Heart left ventricle (tissue), 16 donors: Measurements from ENCODE around the gene TBCK. TPM values are rescaled to one million over a fixed set of nuclear protein-coding genes. Genes with fewer than 3 reads are reported as not detected.

Experiments used
- ATAC-seq, 4 donors: fragments of 200-7000 bp; cut with Tn5 transposase; one replicate each; pipeline ENCODE4 v1.9.1; 2020 to 2022; ENCODE audit warnings: moderate library complexity in 4 of 4, mild to moderate bottlenecking in 3 of 4, moderate number of reproducible peaks in 1 of 4
- DNase-seq, 5 donors: peaks; one replicate each; pipeline ENCODE4 v3.0.0-alpha.2; 2020
- H3K27ac ChIP-seq, 12 donors: fragments of 200-600 bp; sonication (generic) in 4 of 12; one replicate each; pipeline versions ENCODE4 v1.5.0 to v1.8.0; 2016 to 2022; ENCODE audit warnings: mild to moderate bottlenecking in 2 of 12
- H3K27me3 ChIP-seq, 9 donors: fragments of 200-600 bp; sonication (generic) in 2 of 9; one replicate each; pipeline versions ENCODE4 v1.5.1 to v1.8.0; 2016 to 2022; ENCODE audit warnings: mild to moderate bottlenecking in 3 of 9
- H3K36me3 ChIP-seq, 9 donors: fragments of 200-600 bp; sonication (generic) in 2 of 9; one replicate each; pipeline versions ENCODE4 v1.5.0 to v1.8.0; 2018 to 2022; ENCODE audit warnings: mild to moderate bottlenecking in 2 of 9
- H3K4me1 ChIP-seq, 12 donors: fragments of 200-600 bp; sonication (generic) in 4 of 12; one replicate each; pipeline versions ENCODE4 v1.5.0 to v1.8.0; 2016 to 2022; ENCODE audit warnings: mild to moderate bottlenecking in 3 of 12
- H3K4me3 ChIP-seq, 12 donors: fragments of 200-600 bp; sonication (generic) in 4 of 12; one replicate each; pipeline versions ENCODE4 v1.5.0 to v1.8.0; 2017 to 2022; ENCODE audit warnings: mild to moderate bottlenecking in 9 of 12, moderate library complexity in 4 of 12
- H3K9me3 ChIP-seq, 12 donors: fragments of 200-600 bp; sonication (generic) in 4 of 12; one replicate each; pipeline versions ENCODE4 v1.5.0 to v1.8.0; 2016 to 2022; ENCODE audit warnings: mild to moderate bottlenecking in 1 of 12
- POLR2A ChIP-seq, 2 donors: fragments of 450-650 bp; IDR thresholded peaks; one replicate each; pipeline ENCODE4 v1.6.1; 2017; ENCODE audit warnings: antibody characterized with exemption in 2 of 2, mild to moderate bottlenecking in 2 of 2, moderate library complexity in 2 of 2
- WGBS, 4 donors: extraction: QIAGEN DNeasy Blood & Tissue Kit in 2 of 4; methylation state at CpG; one replicate each; pipeline versions ENCODE4 v1.1.5 to v1.1.7; 2013 to 2018; 5-methylcytosine and 5-hydroxymethylcytosine counted together
- intact Hi-C, 10 donors: fragments of 100-400 bp; cut with DNase I; formaldehyde crosslinking; loops; one replicate each; pipeline versions ENCODE4 v1.11.1 to v1.14.2; 2022
- polyA plus RNA-seq, 2 donors: library from polyadenylated mRNA; stranded (reverse); fragments of 200-250 nt; gene quantifications; one replicate each; pipeline ENCODE4 v1.2.3, GENCODE V29; 2013
- total RNA-seq, 9 donors: library from RNA; depleted of rRNA in 2 of 9; stranded (reverse); fragments of >200 nt in 2 of 9; fragmentation: NEBNext Ultra II Directional in 3 of 9; extraction: Animal tissue kit (Norgen Biotek cat#: 25700) in 3 of 9; gene quantifications; one replicate each; pipeline versions ENCODE4 v1.1.0 to v1.2.4, GENCODE V29; 2016 to 2023
- TF ChIP-seq, protein P1 (sequence below), 12 donors: fragments of 200-600 bp; sonication (generic) in 4 of 12; IDR thresholded peaks; one replicate each; pipeline versions ENCODE4 v1.5.0 to v1.8.0; 2018 to 2022; ENCODE audit warnings: antibody characterized with exemption in 12 of 12, mild to moderate bottlenecking in 5 of 12
- donor health status: ischemic (EF 13 %, LVEDD 7.1; RV severe dilation, severe dysfunction).
- donor health status: healthy with polysubstance abuse.
- donor health status: DM: no; HTN: yes; CAD: no.
- donor health status: DM: no; HTN: no; CAD: no.
- donor health status: ischemic (EF 25% LVEDD 6.9; RV normal size, moderate dysfunction).
- donor health status: ischemic (EF 25% LVEDD 5.7; RV mildly dilated, moderate dysfunction).
- donor health status: healthy.
- donor health status: DM: yes; HTN: yes; CAD: no.
- donor health status: ischemic (EF 35%, LVEDD 5.7; RV mildly dilated, moderate dysfunction).
- donor health status: nonischemic (EF 11% LVEDD 7.7; RV severe dilation, severe dysfunction).
- donor health status: DM: yes; HTN: yes; CAD: no.
- donor health status: PGD.
- donor health status: ischemic (EF 29% LVEDD 5.4; RV normal size, mild dysfunction).
- donor health status: nonischemic (EF 23%, LVEDD 6.1; RV moderate dilation, normal function).

Gene TBCK
- total and polyA plus RNA-seq, 11 donors = 5.0 to 27.1 (median 14.6) TPM

DNA sequence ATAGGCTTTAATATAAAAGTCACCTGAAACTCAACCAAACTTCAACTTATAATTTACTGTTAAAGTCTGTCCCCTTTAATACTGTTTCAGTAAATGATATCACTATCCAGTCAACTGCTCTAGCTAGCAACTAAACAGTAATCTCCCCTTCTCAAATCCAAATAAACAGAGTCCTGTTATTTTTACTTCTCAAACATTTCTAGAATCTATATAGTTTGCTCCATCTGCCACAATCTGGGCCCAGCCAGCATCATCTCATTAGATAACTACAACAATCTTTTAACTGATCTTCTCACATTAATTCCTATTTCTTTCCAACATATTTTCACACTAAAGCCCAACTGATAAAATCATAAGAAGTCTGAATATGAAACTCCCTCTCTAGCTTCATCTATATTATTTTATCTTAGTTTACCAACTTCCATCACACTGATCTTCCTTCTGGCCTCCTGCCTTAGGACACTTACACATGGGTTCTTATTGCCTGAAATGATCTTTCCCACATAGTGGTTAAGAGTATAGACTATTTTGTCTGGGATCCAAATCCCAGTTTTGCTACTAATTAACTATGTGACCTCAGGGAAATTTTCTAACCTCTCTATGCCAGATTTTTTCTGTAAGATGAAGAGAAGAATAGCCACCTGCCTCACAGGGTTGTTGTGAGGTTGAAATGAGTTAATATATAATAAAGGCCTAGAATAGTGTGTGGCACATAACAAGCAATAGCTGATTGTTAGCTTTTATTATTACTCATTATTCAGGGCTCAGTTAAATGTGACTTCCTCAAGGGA lies 18.6 kb downstream of the TBCK start:
- Histone ChIP-seq H3K27ac (no peak overlapping the region), H3K4me1 (peaks cover 0 to 3% (median 0%) of the 10 kb centered on the region in 12 donors), H3K4me3 (no peak overlapping the region), H3K9me3 (no peaks in the 10 kb centered on the region), H3K27me3 (no peaks in the 10 kb centered on the region), H3K36me3 (peaks cover 0 to 79% (median 39%) of the 10 kb centered on the region in 9 donors)
- DNase-seq (no peak), ATAC-seq (no peak)
- intact Hi-C loops = no loop called here
- TF ChIP-seq, protein P1, sequence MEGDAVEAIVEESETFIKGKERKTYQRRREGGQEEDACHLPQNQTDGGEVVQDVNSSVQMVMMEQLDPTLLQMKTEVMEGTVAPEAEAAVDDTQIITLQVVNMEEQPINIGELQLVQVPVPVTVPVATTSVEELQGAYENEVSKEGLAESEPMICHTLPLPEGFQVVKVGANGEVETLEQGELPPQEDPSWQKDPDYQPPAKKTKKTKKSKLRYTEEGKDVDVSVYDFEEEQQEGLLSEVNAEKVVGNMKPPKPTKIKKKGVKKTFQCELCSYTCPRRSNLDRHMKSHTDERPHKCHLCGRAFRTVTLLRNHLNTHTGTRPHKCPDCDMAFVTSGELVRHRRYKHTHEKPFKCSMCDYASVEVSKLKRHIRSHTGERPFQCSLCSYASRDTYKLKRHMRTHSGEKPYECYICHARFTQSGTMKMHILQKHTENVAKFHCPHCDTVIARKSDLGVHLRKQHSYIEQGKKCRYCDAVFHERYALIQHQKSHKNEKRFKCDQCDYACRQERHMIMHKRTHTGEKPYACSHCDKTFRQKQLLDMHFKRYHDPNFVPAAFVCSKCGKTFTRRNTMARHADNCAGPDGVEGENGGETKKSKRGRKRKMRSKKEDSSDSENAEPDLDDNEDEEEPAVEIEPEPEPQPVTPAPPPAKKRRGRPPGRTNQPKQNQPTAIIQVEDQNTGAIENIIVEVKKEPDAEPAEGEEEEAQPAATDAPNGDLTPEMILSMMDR (IDR thresholded peaks at IDR 0.05) = no peak
- TF ChIP-seq POLR2A (IDR thresholded peaks at IDR 0.05) = no peak

DNA sequence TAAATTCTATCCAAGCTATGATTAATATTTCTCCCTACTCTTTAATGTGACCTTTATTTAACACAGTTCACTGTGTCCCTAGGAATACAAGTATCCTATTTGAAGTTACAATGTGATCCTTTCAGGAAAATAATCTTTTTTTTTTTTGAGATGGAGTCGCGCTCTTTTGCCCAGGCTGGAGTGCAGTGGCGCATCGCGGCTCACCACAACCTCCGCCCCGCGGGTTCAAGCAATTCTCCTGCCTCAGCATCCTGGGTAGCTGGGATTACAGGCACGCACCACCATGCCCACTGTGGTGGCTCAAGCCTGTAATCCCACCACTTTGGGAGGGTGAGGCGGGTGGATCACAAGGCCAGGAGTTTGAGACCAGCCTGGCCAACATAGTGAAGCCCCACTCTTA lies 21.9 kb downstream of the TBCK start:
- WGBS, 4 donors = 93 to 98% (median 95%) methylated on average over 10 of the region's 10 CpGs
- DNase-seq (no peak), ATAC-seq (no peak)
- intact Hi-C loops = no loop called here
- H3K9me3 ChIP-seq = no peaks in the 10 kb centered on the region
- H3K27ac ChIP-seq = no peak overlapping the region
- no peaks in the 10 kb centered on the region for H3K4me1 ChIP-seq
- no peaks in the 10 kb centered on the region for H3K27me3 ChIP-seq
- no peak overlapping the region for H3K4me3 ChIP-seq
- H3K36me3 ChIP-seq = peaks cover 0 to 82% (median 59%) of the 10 kb centered on the region in 9 donors
- TF ChIP-seq, protein P1 (IDR thresholded peaks at IDR 0.05) = no peak
- no peak for TF ChIP-seq POLR2A (IDR thresholded peaks at IDR 0.05)

GRCh38 chr4:106291678-106292077 lies 24.3 kb downstream of the TBCK start:
- no peaks in the 10 kb centered on the region for H3K27me3 ChIP-seq
- no peak overlapping the region for H3K4me3 ChIP-seq
- H3K36me3 ChIP-seq = peaks cover 0 to 78% (median 69%) of the 10 kb centered on the region in 9 donors
- 96 to 98% (median 97%) methylated on average over 5 of the region's 5 CpGs for WGBS, 4 donors
- intact Hi-C loops = no loop called here
- ATAC-seq = no peak
- TF ChIP-seq, protein P1 (IDR thresholded peaks at IDR 0.05) = no peak
- no peak for TF ChIP-seq POLR2A (IDR thresholded peaks at IDR 0.05)
- H3K9me3 ChIP-seq = no peaks in the 10 kb centered on the region
- no peak for DNase-seq
- no peaks in the 10 kb centered on the region for H3K4me1 ChIP-seq
- H3K27ac ChIP-seq = no peak overlapping the region

DNA sequence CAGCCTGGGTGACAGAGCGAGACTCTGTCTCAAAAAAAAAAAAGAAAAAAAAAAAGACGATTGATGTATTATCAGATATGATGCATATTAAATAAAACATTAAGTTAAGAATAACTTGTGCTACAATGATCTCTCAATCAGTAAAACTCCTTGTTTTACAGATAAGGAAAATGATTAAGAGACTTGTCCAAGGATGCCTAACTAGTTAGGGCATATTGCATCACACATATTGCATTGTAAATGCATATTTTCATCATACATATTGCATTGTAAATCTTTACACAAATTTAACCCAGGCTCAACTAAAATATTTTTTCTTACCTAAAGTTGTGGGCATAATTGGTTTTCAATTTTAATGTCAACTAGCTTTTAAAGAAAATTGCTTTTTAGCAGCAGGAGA lies 26.3 kb downstream of the TBCK start:
- WGBS, 4 donors = 86 to 94% (median 89%) methylated on average over 2 of the region's 2 CpGs
- Histone ChIP-seq H3K4me1 (no peaks in the 10 kb centered on the region), H3K27ac (no peak overlapping the region), H3K27me3 (no peaks in the 10 kb centered on the region), H3K9me3 (no peaks in the 10 kb centered on the region), H3K4me3 (no peak overlapping the region), H3K36me3 (peaks cover 0 to 63% (median 54%) of the 10 kb centered on the region in 9 donors)
- DNase-seq (no peak), ATAC-seq (no peak)
- intact Hi-C loops = no loop called here
- TF ChIP-seq, protein P1 (IDR thresholded peaks at IDR 0.05) = no peak
- TF ChIP-seq POLR2A (IDR thresholded peaks at IDR 0.05) = no peak
